ENCODE measurements around the gene IFT80.

- TF ChIP-seq CTCF (IDR thresholded peaks at IDR 0.05) (no peak), POLR2A (IDR thresholded peaks at IDR 0.05) (no peak)
Observed at GRCh38 chr3:160402221-160403027, 3.4 kb upstream of the IFT80 start.

All from uterus (tissue), 2 donors.